Measurements from ENCODE around the gene PLEKHG3.

The PLEKHG3 gene

DNA sequence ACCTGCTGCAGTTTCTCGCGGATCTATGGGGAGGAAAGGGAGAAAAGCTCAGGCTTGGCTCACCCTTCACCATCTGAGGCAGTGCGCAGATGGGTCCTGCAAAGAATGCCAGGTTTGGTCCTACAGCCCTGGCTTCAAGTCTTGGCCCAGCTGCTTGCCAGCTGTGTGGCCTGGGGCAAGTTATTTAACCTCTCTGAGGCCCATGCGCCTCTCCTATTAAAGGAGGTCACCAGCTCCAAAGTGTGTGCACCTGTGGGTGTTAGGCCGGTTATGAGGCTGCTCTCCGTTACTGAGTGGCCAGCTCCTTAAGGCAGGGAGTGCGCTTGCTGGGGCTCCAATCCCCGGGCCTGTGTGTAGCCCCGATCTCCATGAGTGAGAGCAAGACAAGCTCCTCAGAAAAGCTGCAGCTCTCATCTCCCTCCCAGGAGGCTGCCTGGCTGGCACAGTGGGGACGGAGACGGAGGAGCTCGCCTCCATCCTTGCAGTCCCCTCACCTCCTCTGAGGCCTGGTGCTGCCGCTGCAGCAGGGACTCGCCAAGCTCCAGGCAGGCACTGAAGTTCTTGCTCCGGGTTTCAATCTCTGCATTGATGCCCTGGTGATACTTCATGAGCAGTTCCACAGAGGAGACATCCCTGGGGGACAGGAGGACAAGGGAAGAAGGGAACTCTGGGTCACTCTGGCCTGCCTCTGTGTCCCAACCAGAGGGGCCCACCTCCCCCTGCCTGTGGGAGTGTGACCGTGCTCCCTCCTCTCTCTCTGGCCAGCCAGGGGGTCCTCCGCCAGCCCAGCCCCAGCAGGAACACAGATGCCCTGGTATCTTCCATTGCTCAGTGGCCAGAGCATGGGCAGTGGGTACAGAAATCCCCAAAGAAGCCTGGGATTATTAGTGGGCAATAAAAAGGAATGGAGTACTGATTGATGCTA, 65.1 kb downstream of the PLEKHG3 start:
- DNase-seq, result peak in 1 of 10 donors; percentile 48
- intact Hi-C loops (cut with DNase I), result loop anchor here (10.0 kb wide), 1 partner anchor 235 kb away; no protein-coding TSS in a partner anchor

DNA sequence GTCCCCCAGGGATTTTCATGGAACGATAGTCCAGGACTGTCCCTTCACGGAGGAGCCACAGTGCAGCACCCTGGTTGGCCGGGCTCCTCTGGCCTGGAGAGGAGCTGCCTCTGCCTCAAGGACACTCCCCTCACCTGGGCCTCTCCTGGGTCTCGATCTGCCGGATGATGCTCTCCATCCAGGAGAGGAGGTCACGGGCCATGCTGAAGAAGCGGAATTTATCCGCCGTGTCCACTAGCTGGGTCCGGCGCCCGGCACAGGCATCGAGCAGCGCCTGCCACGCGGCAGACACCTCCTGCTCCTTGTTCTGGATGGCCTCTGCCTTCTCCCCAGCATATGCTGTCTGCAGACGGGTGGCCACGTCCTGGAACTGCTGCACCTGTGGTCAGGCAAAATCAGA, 66.5 kb downstream of the PLEKHG3 start:
- peak in 1 of 10 donors; percentile 58 for DNase-seq
- intact Hi-C loops (cut with DNase I), result no loop called here

- intact Hi-C loops (cut with DNase I), result no loop called here
- no peak for DNase-seq
These were observed 66.9 kb downstream of the PLEKHG3 start for GRCh38 chr14:64771161-64771560.

DNA sequence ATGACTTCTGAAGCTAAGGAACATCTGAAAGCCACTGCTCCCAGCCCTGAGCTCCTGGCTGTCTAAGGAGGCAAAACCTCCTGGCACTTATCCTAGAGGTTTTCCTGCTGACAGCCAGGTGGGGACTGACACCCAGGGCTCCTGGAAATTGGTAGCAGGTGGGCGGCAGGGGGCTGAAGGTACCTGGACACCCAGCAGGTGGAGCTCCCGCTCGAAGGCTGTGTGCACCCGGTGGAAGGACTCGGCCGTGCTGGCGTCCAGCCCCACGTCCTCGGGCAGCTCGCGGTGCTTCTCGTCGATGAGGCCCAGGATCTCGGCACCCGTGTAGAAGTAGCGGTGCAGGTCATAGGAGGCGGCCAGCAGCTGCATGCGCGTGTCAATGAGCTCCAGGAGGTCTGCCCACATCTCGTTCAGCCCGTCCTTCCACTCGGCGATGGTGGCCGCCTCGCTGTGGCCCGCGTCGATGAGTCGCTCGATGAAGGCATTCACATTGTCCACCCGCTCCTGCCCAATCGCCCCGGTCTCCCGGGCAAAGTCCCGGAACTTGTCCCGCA, 68.2 kb downstream of the PLEKHG3 start:
- DNase-seq, result peak in 1 of 10 donors; percentile 71
- intact Hi-C loops (cut with DNase I), result no loop called here

GRCh38 chr14:64773046-64773445, 68.8 kb downstream of the PLEKHG3 start:
- intact Hi-C loops (cut with DNase I), result no loop called here

DNA sequence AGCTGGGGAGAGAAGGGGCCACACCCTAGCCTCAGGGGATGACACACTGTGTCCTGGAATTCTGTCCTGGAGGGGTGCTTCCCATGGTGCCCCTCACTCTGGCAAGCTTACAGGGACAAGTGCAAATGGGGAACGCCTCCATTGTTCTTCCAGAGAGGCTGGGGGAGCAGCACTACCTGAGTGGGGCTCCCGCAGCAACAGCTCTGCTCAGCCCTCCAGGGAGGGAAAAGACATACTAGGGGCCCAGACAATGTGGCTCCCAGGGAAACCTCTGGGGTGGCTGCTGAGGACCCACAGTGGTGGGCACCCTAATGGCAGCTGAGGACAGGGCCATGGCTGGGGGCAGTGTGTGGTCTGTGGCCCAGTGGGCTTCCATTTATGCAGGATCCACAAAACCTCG, 69.4 kb downstream of the PLEKHG3 start:
- intact Hi-C loops (cut with DNase I), result no loop called here
- peak in 2 of 10 donors; percentile 25 to 47 for DNase-seq

More at GRCh38 chr14:64773046-64773445, 68.8 kb downstream of the PLEKHG3 start:
- peak in 1 of 10 donors; percentile 49 for DNase-seq

DNA sequence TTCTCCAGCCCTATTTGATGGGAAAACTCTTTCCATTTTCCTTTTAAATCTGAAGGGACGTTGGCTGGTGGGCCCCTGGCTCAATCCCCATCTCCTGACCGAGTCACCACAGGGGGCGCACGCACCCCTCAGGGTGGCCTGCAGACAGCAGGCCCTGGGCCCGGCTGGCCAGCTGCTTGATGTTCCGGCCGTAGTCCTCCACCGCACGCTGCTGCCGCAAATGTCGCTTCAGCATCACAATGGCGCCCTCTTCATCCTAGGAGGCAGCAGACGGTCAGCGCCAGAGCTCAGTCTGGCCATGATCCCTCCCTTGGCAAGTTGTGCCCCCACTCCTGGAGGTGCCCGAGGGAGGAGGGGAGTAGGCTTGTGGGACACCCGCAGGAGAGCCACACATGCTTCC, 70.0 kb downstream of the PLEKHG3 start:
- DNase-seq, result peak in 1 of 10 donors; percentile 62
- intact Hi-C loops (cut with DNase I), result no loop called here

DNA sequence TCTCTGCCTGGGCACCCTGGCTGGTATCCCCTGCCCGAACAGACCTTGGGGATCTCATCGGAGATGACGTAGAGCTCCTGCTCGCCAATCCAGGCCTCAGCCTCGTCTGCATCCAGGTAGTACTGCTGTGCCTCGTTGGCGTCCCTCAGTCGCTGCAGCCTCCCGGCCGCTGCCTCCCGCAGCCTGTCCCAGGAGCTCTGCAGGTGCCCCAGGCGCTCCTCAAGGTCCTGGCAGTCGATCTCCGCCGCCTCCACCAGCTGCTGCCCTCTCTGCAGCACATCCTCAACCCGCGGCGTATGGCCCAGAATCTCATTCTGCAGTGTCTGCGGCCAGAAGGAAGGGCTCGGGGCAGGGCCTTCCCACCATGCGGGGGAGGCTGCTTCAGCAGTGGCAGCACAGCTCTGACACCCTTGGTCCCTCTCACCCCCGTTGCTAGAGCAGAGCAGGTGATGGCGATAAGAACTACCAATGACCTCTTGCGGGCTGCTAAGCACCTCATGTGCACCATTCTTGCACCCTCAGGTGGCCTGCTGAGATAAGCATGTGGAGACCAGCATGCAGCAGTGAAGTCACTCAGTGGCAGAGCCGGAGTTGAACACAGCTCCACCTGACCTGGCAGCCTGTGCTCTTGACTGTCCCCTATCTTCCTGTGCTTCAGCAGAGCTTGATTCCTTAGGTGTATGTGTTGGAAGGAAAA, 71.0 kb downstream of the PLEKHG3 start:
- intact Hi-C loops (cut with DNase I), result no loop called here
- peak in 1 of 10 donors; percentile 61 for DNase-seq

DNA sequence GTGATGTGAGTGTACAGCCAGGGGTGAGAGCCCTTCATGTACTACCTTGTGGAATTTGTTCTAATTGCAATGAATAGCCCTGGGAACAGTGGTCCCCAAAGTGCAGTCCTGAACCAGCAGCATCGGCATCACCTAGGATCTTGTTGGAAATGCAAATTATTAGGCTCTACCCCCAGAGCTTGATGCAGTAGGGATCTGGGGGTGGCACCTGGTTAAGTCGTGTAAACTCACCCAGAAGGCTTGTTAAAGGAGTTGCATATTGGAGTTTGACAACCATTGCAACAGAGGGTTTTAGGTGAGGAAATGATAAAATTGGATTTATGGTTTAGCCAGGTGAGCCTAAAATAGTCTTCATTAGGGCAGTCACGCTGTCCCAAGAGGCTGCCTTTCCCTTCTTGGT, 73.2 kb downstream of the PLEKHG3 start:
- no peak for DNase-seq
- intact Hi-C loops (cut with DNase I), result no loop called here

DNA sequence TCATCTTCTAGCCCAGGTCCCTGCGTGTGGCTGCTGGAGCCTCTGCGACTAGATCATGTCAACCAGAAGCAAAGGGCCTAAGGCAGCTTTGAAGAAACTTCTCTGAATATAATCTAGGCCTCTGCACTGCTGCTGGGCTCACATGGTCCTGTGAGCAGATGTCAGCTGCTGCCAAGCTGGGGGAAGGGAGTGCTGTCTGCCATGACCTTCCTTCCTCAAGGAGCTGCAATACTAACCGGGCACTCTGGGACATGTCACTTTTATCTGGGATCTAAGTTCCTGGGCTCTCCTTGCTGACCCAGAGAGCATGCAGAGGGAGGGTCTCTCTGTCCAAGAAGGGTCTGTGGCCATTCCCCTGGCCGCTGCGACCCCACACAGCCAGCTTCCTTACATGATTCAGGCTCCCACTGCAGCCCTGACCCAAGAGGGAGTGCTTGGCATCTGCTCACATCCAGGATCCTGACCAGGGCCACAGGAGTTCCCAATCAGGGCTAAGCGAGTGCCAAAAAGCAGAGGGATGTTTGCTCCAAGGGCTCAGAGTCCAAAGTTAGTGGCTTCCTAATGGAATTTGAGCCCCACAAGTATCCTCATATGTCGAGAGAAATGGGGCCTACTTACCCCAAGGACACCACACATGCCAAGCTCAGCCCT, 74.0 kb downstream of the PLEKHG3 start:
- intact Hi-C loops (cut with DNase I), result no loop called here
- peak in 1 of 10 donors; percentile 34 for DNase-seq

- intact Hi-C loops (cut with DNase I), result no loop called here
- DNase-seq, result peak in 1 of 10 donors; percentile 76
These were observed 75.2 kb downstream of the PLEKHG3 start for GRCh38 chr14:64779472-64779871.

GRCh38 chr14:64782196-64782595, 78.0 kb downstream of the PLEKHG3 start:
- peak in 1 of 10 donors; percentile 72 for DNase-seq
- intact Hi-C loops (cut with DNase I), result no loop called here

GRCh38 chr14:64784006-64784405, 79.8 kb downstream of the PLEKHG3 start:
- peak in 1 of 10 donors; percentile 74 for DNase-seq
- intact Hi-C loops (cut with DNase I), result no loop called here

- peak in 1 of 10 donors; percentile 68 for DNase-seq
These were observed 82.3 kb downstream of the PLEKHG3 start for GRCh38 chr14:64786296-64787149.

GRCh38 chr14:64787619-64788018, 83.4 kb downstream of the PLEKHG3 start:
- no peak for DNase-seq
- intact Hi-C loops (cut with DNase I), result no loop called here

More at GRCh38 chr14:64786296-64787149, 82.3 kb downstream of the PLEKHG3 start:
- intact Hi-C loops (cut with DNase I), result no loop called here

DNA sequence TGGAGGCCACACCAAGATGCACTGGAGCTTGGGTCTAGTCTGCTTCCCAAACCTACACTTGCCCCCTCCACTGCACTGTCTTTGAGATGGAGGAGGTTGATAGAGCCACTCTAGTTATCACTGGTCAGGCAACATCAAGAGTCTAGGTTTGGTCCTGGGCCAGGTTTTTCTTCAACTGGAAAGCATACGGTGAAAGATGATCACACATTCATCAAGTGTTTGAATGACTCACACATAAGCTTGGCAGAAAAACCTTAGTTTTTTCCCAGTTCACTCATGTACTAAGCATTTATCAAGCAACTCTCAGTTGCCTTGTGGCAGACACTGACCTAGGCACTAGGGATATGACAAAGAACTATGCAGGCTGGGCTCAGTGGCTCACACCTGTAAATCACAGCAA, 84.5 kb downstream of the PLEKHG3 start:
- intact Hi-C loops (cut with DNase I), result no loop called here
- DNase-seq, result no peak

- intact Hi-C loops (cut with DNase I), result no loop called here
These were observed 85.5 kb downstream of the PLEKHG3 start for GRCh38 chr14:64789696-64790095.

DNA sequence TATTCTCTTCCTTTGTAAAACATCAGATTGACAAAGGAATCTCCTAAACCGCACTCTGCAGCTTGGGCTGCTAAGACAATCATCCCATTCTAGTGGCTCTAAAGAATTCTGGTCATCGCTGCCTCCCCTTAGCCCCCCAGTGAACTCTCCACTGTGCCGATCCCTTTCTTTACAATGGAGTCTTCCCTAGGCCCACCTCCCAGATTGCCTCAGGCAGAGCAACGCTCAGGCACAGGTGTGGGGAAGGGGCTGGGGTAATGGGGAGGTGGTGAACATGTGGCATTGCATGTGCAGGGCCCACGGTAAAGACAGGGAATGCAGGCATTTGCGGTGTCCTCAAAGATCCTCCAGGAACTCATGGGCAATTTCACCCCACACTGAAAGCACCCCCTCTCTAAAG, 86.3 kb downstream of the PLEKHG3 start:
- peak in 1 of 10 donors; percentile 9 for DNase-seq

More at GRCh38 chr14:64789696-64790095, 85.5 kb downstream of the PLEKHG3 start:
- DNase-seq, result peak in 1 of 10 donors; percentile 16

GRCh38 chr14:64792231-64792630, 88.0 kb downstream of the PLEKHG3 start:
- intact Hi-C loops (cut with DNase I), result no loop called here
- DNase-seq, result peak in 1 of 10 donors; percentile 69

More for the DNA sequence above, 86.3 kb downstream of the PLEKHG3 start:
- intact Hi-C loops (cut with DNase I), result no loop called here
